Measurements from ENCODE around the gene TFEC.

Gene TFEC

GRCh38 chr7:115971506-115971905, 59.1 kb downstream of the TFEC start:
- no peaks in the 10 kb centered on the region for H3K27me3 ChIP-seq (ENCODE audit: control insufficient read depth, low read length)
- no peaks in the 10 kb centered on the region for H3K9me3 ChIP-seq (ENCODE audit: control insufficient read depth, insufficient read depth, low read length)
- H3K9me2 ChIP-seq (replicated peaks; ENCODE audit: control insufficient read depth, low read length): no peaks in the 10 kb centered on the region
- H3K4me1 ChIP-seq (ENCODE audit: control insufficient read depth, low read length): no peaks in the 10 kb centered on the region
- no peaks in the 10 kb centered on the region for H3K79me2 ChIP-seq (ENCODE audit: control insufficient read depth, low read length)
- TF ChIP-seq CTCF (IDR thresholded peaks at IDR 0.05; ENCODE audit: low read depth, low read length, poor library complexity, severe bottlenecking) (no peak), EZH2phosphoT487 (IDR thresholded peaks at IDR 0.05; ENCODE audit: borderline replicate concordance, low read length) (no peak)
- no peaks in the 10 kb centered on the region for H4K20me1 ChIP-seq (ENCODE audit: control insufficient read depth, insufficient read depth, low read depth, low read length)
- no peaks in the 10 kb centered on the region for H3K36me3 ChIP-seq (ENCODE audit: control insufficient read depth, low read length)
- no peak overlapping the region for H3K27ac ChIP-seq (ENCODE audit: low read depth, low read length)
- no peaks in the 10 kb centered on the region for H3F3A ChIP-seq (ENCODE audit: control insufficient read depth, insufficient read depth)
- no peak overlapping the region for H3K4me2 ChIP-seq (ENCODE audit: low read length)
- no peak overlapping the region for H3K4me3 ChIP-seq (ENCODE audit: low read length)

GRCh38 chr7:115968596-115968995, 62.0 kb downstream of the TFEC start:
- Histone ChIP-seq H4K20me1 (ENCODE audit: control insufficient read depth, insufficient read depth, low read depth, low read length) (no peaks in the 10 kb centered on the region), H3K4me2 (ENCODE audit: low read length) (no peak overlapping the region)

GRCh38 chr7:115968171-115968570, 62.4 kb downstream of the TFEC start:
- Histone ChIP-seq H4K20me1 (ENCODE audit: control insufficient read depth, insufficient read depth, low read depth, low read length) (no peaks in the 10 kb centered on the region), H3K9me3 (ENCODE audit: control insufficient read depth, insufficient read depth, low read length) (no peaks in the 10 kb centered on the region), H3K36me3 (ENCODE audit: control insufficient read depth, low read length) (no peaks in the 10 kb centered on the region), H3K9me2 (replicated peaks; ENCODE audit: control insufficient read depth, low read length) (no peaks in the 10 kb centered on the region), H3K4me3 (ENCODE audit: low read length) (no peak overlapping the region), H3F3A (ENCODE audit: control insufficient read depth, insufficient read depth) (no peaks in the 10 kb centered on the region), H3K4me1 (ENCODE audit: control insufficient read depth, low read length) (no peaks in the 10 kb centered on the region), H3K27me3 (ENCODE audit: control insufficient read depth, low read length) (no peaks in the 10 kb centered on the region), H3K4me2 (ENCODE audit: low read length) (no peak overlapping the region), H3K27ac (ENCODE audit: low read depth, low read length) (no peak overlapping the region), H3K79me2 (ENCODE audit: control insufficient read depth, low read length) (no peaks in the 10 kb centered on the region)
- no peak for TF ChIP-seq EZH2phosphoT487 (IDR thresholded peaks at IDR 0.05; ENCODE audit: borderline replicate concordance, low read length)
- no peak for TF ChIP-seq CTCF (IDR thresholded peaks at IDR 0.05; ENCODE audit: low read depth, low read length, poor library complexity, severe bottlenecking)

More at GRCh38 chr7:115968596-115968995, 62.0 kb downstream of the TFEC start:
- Histone ChIP-seq H3K27ac (ENCODE audit: low read depth, low read length) (no peak overlapping the region), H3K4me1 (ENCODE audit: control insufficient read depth, low read length) (no peaks in the 10 kb centered on the region), H3K4me3 (ENCODE audit: low read length) (no peak overlapping the region), H3K27me3 (ENCODE audit: control insufficient read depth, low read length) (no peaks in the 10 kb centered on the region), H3F3A (ENCODE audit: control insufficient read depth, insufficient read depth) (no peaks in the 10 kb centered on the region), H3K9me3 (ENCODE audit: control insufficient read depth, insufficient read depth, low read length) (no peaks in the 10 kb centered on the region), H3K79me2 (ENCODE audit: control insufficient read depth, low read length) (no peaks in the 10 kb centered on the region), H3K9me2 (replicated peaks; ENCODE audit: control insufficient read depth, low read length) (no peaks in the 10 kb centered on the region), H3K36me3 (ENCODE audit: control insufficient read depth, low read length) (no peaks in the 10 kb centered on the region)
- TF ChIP-seq CTCF (IDR thresholded peaks at IDR 0.05; ENCODE audit: low read depth, low read length, poor library complexity, severe bottlenecking): no peak
- no peak for TF ChIP-seq EZH2phosphoT487 (IDR thresholded peaks at IDR 0.05; ENCODE audit: borderline replicate concordance, low read length)
